ENCODE measurements around the gene LMO2. TPM values are rescaled to one million over a fixed set of nuclear protein-coding genes. Genes with fewer than 3 reads are reported as not detected.

Gene LMO2
- 0.64 TPM for total RNA-seq (2021; ENCODE audit: unreplicated experiment)
- polyA plus RNA-seq (2012; ENCODE audit: insufficient read length) = 0.40 TPM
- Bru-seq, nascent RNA = percentile 14 among the genes with signal in this experiment
- percentile 12 among the genes with signal in this experiment for BruChase-seq, experiment 1, labeled RNA remaining after a 2-hour chase
- BruChase-seq, experiment 2, labeled RNA remaining after a 6-hour chase = percentile 14 among the genes with signal in this experiment
- long read RNA-seq = 0 reads

DNA sequence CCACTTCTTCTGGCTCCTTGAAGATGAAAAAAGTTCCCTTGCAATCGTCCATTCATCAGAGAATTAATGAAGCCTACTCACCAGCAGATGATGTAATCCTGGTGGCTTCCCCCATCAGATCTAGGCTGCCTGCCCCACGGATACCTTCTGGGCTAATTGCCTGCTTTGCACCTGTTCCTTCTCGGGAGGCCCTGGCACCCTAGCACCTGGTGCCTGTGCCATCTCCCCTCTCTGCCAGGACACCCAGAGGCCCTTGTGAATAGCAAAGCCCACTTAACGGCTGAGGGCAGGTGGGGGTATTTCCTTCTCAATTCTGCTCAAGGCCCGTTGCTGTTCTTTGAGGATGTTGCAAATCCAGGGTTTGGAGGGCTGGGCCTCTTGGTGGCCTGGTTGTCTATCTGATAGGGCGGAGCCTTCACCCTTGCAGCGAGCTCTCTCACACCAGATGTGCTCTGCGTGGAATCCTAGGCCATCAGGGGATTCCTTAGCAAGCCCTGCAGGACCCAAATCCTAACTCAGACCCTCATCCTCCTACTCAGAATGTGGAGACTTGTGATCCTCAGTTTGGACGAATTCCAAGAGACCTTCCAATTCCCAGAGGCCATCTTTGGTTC is at the start of gene LMO2:
TSS of gene LMO2 (minus strand) at position 363 of the 614 bp plus-strand sequence. CDS start 22,360 bp downstream, outside the sequence.
- intact Hi-C loops (cut with micrococcal nuclease; ENCODE audit: unreplicated experiment) (no loop called here), in situ Hi-C loops (cut with HindIII; ENCODE audit: low pct_unique_long_range_greater_than_20kb, low sequenced_read_pairs) (no loop called here)
- Histone ChIP-seq H3K4me3 (ENCODE audit: low read depth in 2 of 2, low read length in 2 of 2) (no peak within 1 kb of the TSS), H3K27ac (ENCODE audit: low read length) (no peak within 1 kb of the TSS), H3K36me3 (ENCODE audit: control insufficient read depth, insufficient read depth, low read length) (no peaks in the 10 kb centered on the region), H3K4me1 (ENCODE audit: control insufficient read depth, insufficient read depth, low read length) (no peaks in the 10 kb centered on the region), H3K9me3 (ENCODE audit: control insufficient read depth, insufficient read depth, low read depth, low read length) (no peaks in the 10 kb centered on the region), H3K27me3 (ENCODE audit: control insufficient read depth, insufficient read depth, low read length) (peaks cover 2% of the 10 kb centered on the region; the same call in 1 of the 2 replicates)
- ATAC-seq (no peak), DNase-seq (ENCODE audit: low read depth, low spot score) (no peak)
- ChIA-PET POLR2A (no interaction called here), CTCF (interaction anchor here (0.6 kb wide), 1 partner anchor 96 kb away, joined by 3 read pairs; no protein-coding TSS in a partner anchor)
- TF ChIP-seq CTCF (IDR thresholded peaks at IDR 0.05) (no peak), TCF7L2 (IDR thresholded peaks at IDR 0.05; ENCODE audit: low read depth, low read length) (no peak), POLR2AphosphoS5 (IDR thresholded peaks at IDR 0.05; ENCODE audit: low read depth, low read length) (no peak), REST (IDR thresholded peaks at IDR 0.05; ENCODE audit: insufficient read depth in 1 of 2, low read depth in 2 of 2, low read length in 1 of 2) (no peak), SIN3A (IDR thresholded peaks at IDR 0.05; ENCODE audit: borderline replicate concordance, insufficient read depth, low read depth, low read length) (no peak)
- BruUV-seq (replicated peaks) = no TSS peak

DNA sequence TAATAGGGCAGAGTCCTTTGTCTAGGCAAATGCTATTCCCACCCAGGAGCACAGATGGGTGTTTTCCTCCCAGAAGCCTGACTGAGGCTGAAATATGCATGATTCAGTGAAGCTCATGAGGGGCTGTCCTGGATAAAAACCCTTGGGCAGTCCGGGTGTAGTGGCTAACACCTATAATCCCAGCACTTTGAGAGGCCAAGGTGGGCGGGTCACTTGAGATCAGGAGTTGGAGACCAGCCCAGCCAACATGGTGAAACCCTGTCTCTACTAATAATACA is 48.6 kb upstream of the LMO2 start:
- in situ Hi-C loops (cut with HindIII; ENCODE audit: low pct_unique_long_range_greater_than_20kb, low sequenced_read_pairs) = no loop called here
- ATAC-seq = no peak
- CTCF ChIA-PET = no interaction called here

More for the DNA sequence above, 48.6 kb upstream of the LMO2 start:
- POLR2A ChIA-PET = no interaction called here
- no peak for DNase-seq (ENCODE audit: low read depth, low spot score)
- intact Hi-C loops (cut with micrococcal nuclease; ENCODE audit: unreplicated experiment) = no loop called here
- TF ChIP-seq TCF7L2 (IDR thresholded peaks at IDR 0.05; ENCODE audit: low read depth, low read length) = no peak
- no peak for TF ChIP-seq REST (IDR thresholded peaks at IDR 0.05; ENCODE audit: insufficient read depth in 1 of 2, low read depth in 2 of 2, low read length in 1 of 2)
- no peak for TF ChIP-seq CTCF (IDR thresholded peaks at IDR 0.05)
- TF ChIP-seq SIN3A (IDR thresholded peaks at IDR 0.05; ENCODE audit: borderline replicate concordance, insufficient read depth, low read depth, low read length) = no peak
- TF ChIP-seq POLR2AphosphoS5 (IDR thresholded peaks at IDR 0.05; ENCODE audit: low read depth, low read length) = no peak
- Histone ChIP-seq H3K36me3 (ENCODE audit: control insufficient read depth, insufficient read depth, low read length) (no peaks in the 10 kb centered on the region), H3K27me3 (ENCODE audit: control insufficient read depth, insufficient read depth, low read length) (no peaks in the 10 kb centered on the region; the same call in 1 of the 2 replicates), H3K4me1 (ENCODE audit: control insufficient read depth, insufficient read depth, low read length) (no peaks in the 10 kb centered on the region), H3K27ac (ENCODE audit: low read length) (no peak overlapping the region), H3K9me3 (ENCODE audit: control insufficient read depth, insufficient read depth, low read depth, low read length) (no peaks in the 10 kb centered on the region), H3K4me3 (ENCODE audit: low read depth in 2 of 2, low read length in 2 of 2) (no peak overlapping the region)
- no TSS peak for BruUV-seq (replicated peaks)
